Right renal pelvis (tissue), 4 donors: ENCODE measurements around the gene CCDC93. TPM values are rescaled to one million over a fixed set of nuclear protein-coding genes. Genes with fewer than 3 reads are reported as not detected.

Source experiments
- DNase-seq, 4 donors: peaks; one replicate each; pipeline ENCODE4 v3.0.0-alpha.2; 2013; ENCODE audit warnings: low read depth in 4 of 4, low spot score in 3 of 4, missing footprints in 1 of 4
- polyA plus RNA-seq, 4 donors: library from polyadenylated mRNA; unstranded; fragments of 120-200 nt; gene quantifications; one replicate each; pipeline ENCODE4 v1.2.1, GENCODE V29; 2013; ENCODE audit not compliant: insufficient read length in 4 of 4

CCDC93 gene
- 10 to 100 TPM; 37.7 to 52.2 (median 42.1) TPM for polyA plus RNA-seq

DNA sequence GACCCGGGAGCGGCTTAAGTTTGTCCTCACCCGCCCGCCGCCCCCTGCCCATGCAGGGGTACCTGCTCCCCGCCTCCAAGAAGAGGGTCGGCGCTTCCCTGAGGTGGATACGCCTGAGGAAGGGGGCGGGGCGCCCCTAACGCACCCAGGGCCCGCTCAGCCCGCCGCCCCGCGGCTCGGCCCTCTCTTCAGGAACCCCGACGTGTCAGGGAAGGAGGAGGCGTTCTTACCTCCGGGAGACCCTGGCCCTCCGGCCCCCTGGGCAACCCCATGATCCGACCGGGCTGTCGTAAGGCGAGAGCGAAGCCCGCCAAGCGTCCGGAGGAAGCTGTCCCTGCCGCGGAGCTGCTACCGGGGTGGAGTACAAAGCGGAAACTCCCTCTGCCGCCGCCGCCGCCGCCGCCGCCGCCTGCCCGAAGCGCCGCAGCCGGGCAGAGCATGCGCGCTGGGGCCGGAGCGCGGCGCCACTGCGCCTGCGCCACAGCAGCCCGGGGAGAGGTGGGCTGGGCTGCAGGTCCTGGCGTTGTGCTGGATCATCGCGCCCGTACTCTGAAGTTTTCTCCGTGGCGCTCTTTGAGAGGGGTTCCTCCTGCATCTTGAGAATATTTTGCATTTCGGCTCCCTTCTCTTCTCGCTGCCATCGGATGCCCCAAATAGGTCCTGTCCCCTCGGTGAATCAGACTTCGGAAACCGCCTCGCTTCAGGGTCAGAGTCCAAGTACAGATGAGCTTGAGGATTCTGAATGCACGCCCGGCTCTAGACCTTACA lies at the start of gene CCDC93:
Gene CCDC93, minus strand, starts transcription at position 347 of the 768 bp plus-strand sequence. Its CDS starts 75 bp downstream, at position 272.
- peak; percentile 64 to 81 (median 70) for DNase-seq

- no peak for DNase-seq
These were observed 48.8 kb upstream of the CCDC93 start for GRCh38 chr2:118062669-118063068.

DNA sequence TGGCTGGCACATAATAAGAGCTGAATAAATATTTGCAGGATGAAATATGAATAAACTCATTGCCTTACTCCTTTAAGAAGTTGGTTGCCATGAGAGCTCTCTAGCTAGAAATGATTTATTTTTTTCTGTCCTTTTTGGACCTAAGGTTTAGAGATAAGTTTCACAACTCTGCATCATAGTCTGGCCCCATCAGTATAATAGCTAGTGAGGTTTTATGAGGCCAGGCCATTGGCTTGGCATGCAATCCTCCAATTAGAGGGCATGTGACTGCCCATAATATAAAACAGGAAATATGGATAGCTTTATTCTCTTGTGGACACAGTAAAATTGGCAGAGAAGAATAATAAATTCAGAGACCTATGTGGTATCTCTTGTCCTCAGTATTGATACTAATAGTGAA lies 48.2 kb upstream of the CCDC93 start:
- no peak for DNase-seq

GRCh38 chr2:118061135-118061955 lies 47.5 kb upstream of the CCDC93 start:
- DNase-seq: no peak

- DNase-seq: no peak
These were observed 46.1 kb upstream of the CCDC93 start for GRCh38 chr2:118059919-118060478.

DNA sequence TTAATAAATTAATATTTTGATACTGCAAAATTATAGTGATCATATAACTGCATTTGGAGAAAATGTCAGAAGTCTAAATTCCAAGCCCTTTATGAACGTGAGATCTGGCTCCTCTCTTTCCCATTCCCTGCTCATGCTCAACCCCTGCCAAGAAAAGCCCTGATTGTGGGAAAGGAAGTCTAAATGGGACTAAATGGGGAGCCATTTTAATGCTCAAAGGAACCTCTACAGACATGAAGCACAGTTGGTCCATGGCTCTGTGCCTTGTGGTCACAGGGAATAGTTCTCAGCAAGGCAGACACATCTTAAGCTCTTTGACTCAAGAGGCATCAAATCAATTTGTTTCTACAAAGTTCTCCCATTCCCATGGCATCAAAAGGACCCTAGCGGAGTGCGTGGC lies 45.1 kb upstream of the CCDC93 start:
- DNase-seq: no peak

DNA sequence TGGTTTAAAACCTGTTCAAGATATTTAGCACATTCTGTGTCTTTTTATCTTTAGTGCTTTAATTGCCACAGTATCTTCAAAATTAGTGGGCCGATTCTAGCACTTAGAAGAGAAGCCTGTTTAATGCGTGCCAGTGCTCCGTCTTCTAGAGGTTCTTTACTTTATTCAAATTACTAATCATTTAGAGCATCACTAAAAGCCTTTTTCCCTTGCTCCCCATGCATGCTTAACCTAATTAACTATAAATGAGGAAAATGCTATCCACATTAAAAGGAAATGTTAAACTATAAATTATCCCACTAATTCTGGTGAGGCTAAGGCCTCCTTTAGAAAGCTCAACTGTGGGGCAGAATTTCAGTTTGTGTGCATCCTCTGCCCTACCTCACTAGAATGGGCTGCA lies 42.9 kb upstream of the CCDC93 start:
- DNase-seq: no peak

GRCh38 chr2:118056165-118056534 lies 42.3 kb upstream of the CCDC93 start:
- no peak for DNase-seq

DNA sequence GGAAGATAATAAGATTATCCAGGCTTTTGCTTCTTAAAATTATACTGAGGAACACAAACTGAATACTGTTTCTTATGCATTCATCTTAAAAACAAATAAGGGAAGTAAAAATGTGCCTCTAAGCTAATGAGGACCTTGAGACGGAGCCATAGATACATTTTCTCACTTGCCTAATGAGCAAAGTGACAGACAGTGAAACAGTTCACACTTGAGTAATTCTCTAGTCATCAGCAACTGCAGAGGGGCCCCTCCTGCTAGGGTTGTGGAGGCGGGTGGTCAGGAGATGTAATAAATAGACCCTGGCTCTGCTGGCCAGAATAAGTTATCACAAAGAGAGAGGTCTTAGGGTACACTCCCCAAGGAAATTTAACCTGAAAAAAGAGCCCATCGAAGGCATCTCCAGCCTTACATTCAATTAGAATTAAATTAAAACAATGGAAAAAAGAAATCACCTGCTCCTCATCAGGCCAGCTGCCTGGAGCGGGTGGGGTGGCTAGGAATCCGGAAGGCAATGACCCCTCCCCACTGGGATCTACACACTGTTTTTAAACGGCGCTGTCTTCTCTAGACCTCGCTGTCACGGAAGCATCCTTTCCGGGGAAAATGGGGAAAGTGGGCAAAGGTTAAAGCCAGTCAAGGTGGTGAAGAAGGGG lies 41.8 kb upstream of the CCDC93 start:
- DNase-seq: no peak

DNA sequence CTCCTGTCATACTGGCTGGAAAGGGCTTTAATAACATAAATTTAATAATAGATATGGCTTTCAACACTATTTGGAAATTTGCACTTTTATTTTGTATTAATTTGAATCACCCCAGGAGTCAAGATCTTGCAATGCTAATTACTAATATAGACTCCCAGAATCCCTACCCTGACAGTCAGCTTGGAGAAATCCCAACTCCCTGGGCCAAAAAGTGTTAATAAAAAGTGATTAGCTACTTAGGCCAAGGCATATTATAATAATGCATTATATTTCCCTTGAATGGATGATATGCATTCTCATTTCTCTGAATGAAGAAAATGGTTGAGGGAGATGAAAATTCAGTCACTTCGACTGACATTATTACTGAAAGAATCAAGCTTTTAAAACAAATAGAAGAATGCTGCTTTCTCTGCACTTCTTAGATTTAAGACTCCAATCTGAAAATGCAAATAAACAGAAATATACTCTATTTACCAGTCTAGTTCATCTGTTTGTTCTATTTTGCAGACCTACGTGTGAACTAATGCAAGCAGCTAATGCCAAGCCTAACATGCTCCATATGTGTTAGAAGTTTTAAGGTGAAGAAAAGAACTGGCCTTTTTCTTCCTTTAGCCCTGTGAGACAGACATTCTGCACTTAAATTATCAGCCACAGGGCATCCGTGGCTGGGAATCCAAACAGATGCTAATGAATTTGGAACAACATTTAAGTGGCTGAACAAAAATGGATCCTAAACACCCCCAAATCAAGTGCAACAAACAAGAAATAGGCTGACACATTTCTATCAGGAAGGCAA lies 40.5 kb upstream of the CCDC93 start:
- no peak for DNase-seq

GRCh38 chr2:118053681-118054080 lies 39.8 kb upstream of the CCDC93 start:
- no peak for DNase-seq

GRCh38 chr2:118052474-118052873 lies 38.6 kb upstream of the CCDC93 start:
- DNase-seq: no peak

- DNase-seq: no peak
These were observed 38.0 kb upstream of the CCDC93 start for GRCh38 chr2:118051826-118052358.

GRCh38 chr2:118050974-118051373 lies 37.1 kb upstream of the CCDC93 start:
- DNase-seq: no peak

- DNase-seq: peak in 1 of 4 donors; percentile 39
These were observed 36.5 kb upstream of the CCDC93 start for GRCh38 chr2:118050386-118050785.

- DNase-seq: no peak
These were observed 35.9 kb upstream of the CCDC93 start for GRCh38 chr2:118049816-118050140.

- no peak for DNase-seq
These were observed 35.4 kb upstream of the CCDC93 start for GRCh38 chr2:118049140-118049815.

DNA sequence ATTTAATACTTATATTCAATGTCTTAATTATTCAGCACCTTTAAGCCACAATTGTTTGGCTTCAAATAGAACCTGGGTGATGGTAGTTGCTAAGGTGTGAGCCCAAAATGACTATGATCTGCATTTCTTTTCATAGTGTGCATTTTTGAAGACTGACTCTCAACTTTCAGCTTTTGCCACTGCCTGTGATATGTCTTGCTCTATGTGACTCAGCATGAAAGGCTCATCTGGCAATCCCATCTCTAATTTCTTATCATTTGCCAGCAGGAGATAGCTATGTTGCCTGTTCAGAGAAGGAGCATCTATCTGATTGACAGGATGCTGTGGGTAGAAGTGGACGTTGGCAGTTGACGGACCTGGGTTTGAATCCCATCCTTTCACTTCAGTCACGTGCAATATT lies 34.5 kb upstream of the CCDC93 start:
- DNase-seq: no peak

GRCh38 chr2:118047380-118047826 lies 33.5 kb upstream of the CCDC93 start:
- DNase-seq: no peak
